ENCODE results near the gene DSTYK. TPM values are rescaled to one million over a fixed set of nuclear protein-coding genes. Genes with fewer than 3 reads are reported as not detected.

DSTYK gene
- total RNA-seq, 1 donor from 2014 or later = 15.4 TPM

DNA sequence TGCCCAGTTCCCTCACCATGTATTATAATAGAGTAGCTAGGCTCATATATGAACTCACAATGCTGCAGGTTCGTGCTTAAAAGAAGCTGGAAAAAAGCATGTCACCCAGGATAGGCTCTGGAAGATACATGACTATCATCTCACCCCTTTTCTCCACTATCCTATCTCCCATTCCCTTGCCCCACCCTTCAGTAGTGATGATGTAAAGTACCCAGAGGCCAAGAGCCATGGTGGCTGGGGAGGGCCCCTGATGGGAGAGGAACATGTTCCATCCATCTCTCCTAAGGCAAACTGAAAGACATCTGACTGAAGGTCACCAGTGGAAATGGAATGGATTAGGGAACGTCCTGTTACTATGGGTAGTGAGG lies 69.4 kb downstream of the DSTYK start:
- TF ChIP-seq EZH2 (IDR thresholded peaks at IDR 0.05; ENCODE audit: insufficient read depth, low read length) = no peak
- TF ChIP-seq, protein P1, sequence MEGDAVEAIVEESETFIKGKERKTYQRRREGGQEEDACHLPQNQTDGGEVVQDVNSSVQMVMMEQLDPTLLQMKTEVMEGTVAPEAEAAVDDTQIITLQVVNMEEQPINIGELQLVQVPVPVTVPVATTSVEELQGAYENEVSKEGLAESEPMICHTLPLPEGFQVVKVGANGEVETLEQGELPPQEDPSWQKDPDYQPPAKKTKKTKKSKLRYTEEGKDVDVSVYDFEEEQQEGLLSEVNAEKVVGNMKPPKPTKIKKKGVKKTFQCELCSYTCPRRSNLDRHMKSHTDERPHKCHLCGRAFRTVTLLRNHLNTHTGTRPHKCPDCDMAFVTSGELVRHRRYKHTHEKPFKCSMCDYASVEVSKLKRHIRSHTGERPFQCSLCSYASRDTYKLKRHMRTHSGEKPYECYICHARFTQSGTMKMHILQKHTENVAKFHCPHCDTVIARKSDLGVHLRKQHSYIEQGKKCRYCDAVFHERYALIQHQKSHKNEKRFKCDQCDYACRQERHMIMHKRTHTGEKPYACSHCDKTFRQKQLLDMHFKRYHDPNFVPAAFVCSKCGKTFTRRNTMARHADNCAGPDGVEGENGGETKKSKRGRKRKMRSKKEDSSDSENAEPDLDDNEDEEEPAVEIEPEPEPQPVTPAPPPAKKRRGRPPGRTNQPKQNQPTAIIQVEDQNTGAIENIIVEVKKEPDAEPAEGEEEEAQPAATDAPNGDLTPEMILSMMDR (IDR thresholded peaks at IDR 0.05; ENCODE audit: insufficient read depth, low read depth, low read length) = no peak
- FAIRE-seq (no peak), DNase-seq (ENCODE audit: low read depth) (no peak)
- peaks cover 24% of the 10 kb centered on the region for H3K4me1 ChIP-seq (ENCODE audit: insufficient read depth, low read length)
- no peaks in the 10 kb centered on the region for H3K36me3 ChIP-seq (ENCODE audit: insufficient read depth, low read length)
- H3K27me3 ChIP-seq (ENCODE audit: insufficient read depth, low read length) = no peaks in the 10 kb centered on the region
- no peaks in the 10 kb centered on the region for H3K9me3 ChIP-seq (ENCODE audit: insufficient read depth, low read depth, low read length)
- peaks cover 33% of the 10 kb centered on the region for H3K4me1 Mint-ChIP-seq (ENCODE audit: low read depth, unreplicated experiment)
- H3K79me2 ChIP-seq (ENCODE audit: insufficient read depth, low read length) = no peaks in the 10 kb centered on the region
- H3K9me3 Mint-ChIP-seq (ENCODE audit: unreplicated experiment) = peaks cover 2% of the 10 kb centered on the region
- no peak overlapping the region for H3K4me3 ChIP-seq (ENCODE audit: insufficient read depth, low read depth, low read length)
- H3K27ac ChIP-seq (ENCODE audit: low read depth, low read length) = no peak overlapping the region
- H3K27ac Mint-ChIP-seq (ENCODE audit: unreplicated experiment) = no peak overlapping the region
- no peaks in the 10 kb centered on the region for H4K20me1 ChIP-seq (ENCODE audit: insufficient read depth, low read length)
- no peaks in the 10 kb centered on the region for H3K36me3 Mint-ChIP-seq (ENCODE audit: low read depth, unreplicated experiment)
- no peaks in the 10 kb centered on the region for H3K27me3 Mint-ChIP-seq (ENCODE audit: low read depth, unreplicated experiment)
- H3K4me3 Mint-ChIP-seq (ENCODE audit: unreplicated experiment) = no peak overlapping the region
- H2AFZ ChIP-seq (ENCODE audit: low read depth, low read length) = peak overlapping the region; percentile 37
- peak overlapping the region; percentile 67 for H3K4me2 ChIP-seq (ENCODE audit: low read length)
- peak overlapping the region; percentile 47 for H3K9ac ChIP-seq (ENCODE audit: low read length)

DNA sequence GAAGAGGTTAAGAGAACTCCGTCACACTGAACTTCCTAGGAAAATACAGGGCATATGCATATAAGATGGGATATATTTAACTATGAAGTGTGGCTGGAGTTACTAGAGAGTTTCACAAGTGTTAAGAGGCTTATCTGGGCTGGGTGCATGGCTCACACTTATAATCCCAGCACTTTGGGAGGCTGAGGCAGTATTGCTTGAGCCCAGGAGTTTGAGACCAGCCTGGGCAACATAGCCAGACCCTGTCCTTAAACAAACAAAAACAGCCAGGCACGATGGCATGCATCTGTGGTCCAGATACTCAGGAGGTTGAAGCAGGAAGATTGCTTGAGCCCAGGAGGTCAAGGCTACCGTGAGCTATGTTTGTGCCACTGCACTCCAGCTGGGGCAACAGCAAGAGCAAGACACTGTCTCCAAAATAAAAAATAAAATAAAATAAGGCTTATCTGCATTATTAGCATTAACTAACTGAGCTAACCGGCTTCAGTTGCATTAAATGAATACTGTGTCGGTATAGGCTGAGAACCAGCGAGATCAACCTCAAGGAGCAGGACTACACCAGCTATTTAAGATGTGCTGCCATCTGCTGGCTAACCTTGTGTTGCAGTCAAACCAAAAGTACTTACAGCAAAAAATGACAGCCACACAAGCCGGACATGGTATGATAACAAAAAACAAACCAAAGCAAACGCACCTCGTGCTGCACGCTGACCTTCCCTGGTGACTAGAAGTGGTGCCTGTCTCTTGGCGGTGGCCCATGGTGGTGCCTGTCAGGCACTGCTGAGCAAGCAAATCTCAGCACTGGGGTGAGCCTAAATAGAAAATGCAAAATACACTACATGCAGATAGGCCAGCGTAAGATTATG lies 70.0 kb downstream of the DSTYK start:
- no peaks in the 10 kb centered on the region for H3K79me2 ChIP-seq (ENCODE audit: insufficient read depth, low read length)
- no peaks in the 10 kb centered on the region for H4K20me1 ChIP-seq (ENCODE audit: insufficient read depth, low read length)
- no peak for TF ChIP-seq EZH2 (IDR thresholded peaks at IDR 0.05; ENCODE audit: insufficient read depth, low read length)
- TF ChIP-seq, protein P1 (IDR thresholded peaks at IDR 0.05; ENCODE audit: insufficient read depth, low read depth, low read length) = peak; percentile 87
- Mint-ChIP-seq H3K27me3 (ENCODE audit: low read depth, unreplicated experiment) (no peaks in the 10 kb centered on the region), H3K4me1 (ENCODE audit: low read depth, unreplicated experiment) (peaks cover 29% of the 10 kb centered on the region), H3K4me3 (ENCODE audit: unreplicated experiment) (no peak overlapping the region), H3K36me3 (ENCODE audit: low read depth, unreplicated experiment) (no peaks in the 10 kb centered on the region), H3K9me3 (ENCODE audit: unreplicated experiment) (peaks cover 2% of the 10 kb centered on the region), H3K27ac (ENCODE audit: unreplicated experiment) (no peak overlapping the region)
- no peaks in the 10 kb centered on the region for H3K36me3 ChIP-seq (ENCODE audit: insufficient read depth, low read length)
- DNase-seq (ENCODE audit: low read depth) (peak; percentile 58), FAIRE-seq (peak; percentile 52)
- no peak overlapping the region for H3K4me3 ChIP-seq (ENCODE audit: insufficient read depth, low read depth, low read length)
- H2AFZ ChIP-seq (ENCODE audit: low read depth, low read length) = peak overlapping the region; percentile 37
- H3K9me3 ChIP-seq (ENCODE audit: insufficient read depth, low read depth, low read length) = no peaks in the 10 kb centered on the region
- no peaks in the 10 kb centered on the region for H3K27me3 ChIP-seq (ENCODE audit: insufficient read depth, low read length)
- H3K4me1 ChIP-seq (ENCODE audit: insufficient read depth, low read length) = peaks cover 19% of the 10 kb centered on the region
- no peak overlapping the region for H3K27ac ChIP-seq (ENCODE audit: low read depth, low read length)
- H3K9ac ChIP-seq (ENCODE audit: low read length) = peak overlapping the region; percentile 47
- peak overlapping the region; percentile 67 for H3K4me2 ChIP-seq (ENCODE audit: low read length)

DNA sequence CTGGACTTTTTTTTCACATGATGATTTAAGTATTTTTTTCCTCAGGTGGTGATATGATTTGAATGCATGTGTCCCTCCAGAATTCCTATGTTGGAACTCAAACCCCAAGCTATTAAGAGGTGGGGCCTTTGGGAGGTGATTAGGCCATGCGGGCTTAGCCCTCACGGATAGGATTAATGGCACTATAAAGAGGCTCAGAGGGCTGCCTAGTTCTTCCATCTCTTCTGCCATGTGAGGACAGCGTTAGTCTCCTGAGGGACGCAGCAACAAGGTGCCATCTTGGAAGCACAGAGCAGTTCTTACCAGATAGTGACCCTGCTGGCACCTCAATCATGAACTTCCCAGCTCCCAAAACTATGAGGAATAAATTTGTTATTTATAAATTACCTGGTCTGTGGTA lies 71.4 kb downstream of the DSTYK start:
- Mint-ChIP-seq H3K4me3 (ENCODE audit: unreplicated experiment) (no peak overlapping the region), H3K27me3 (ENCODE audit: low read depth, unreplicated experiment) (no peaks in the 10 kb centered on the region), H3K27ac (ENCODE audit: unreplicated experiment) (no peak overlapping the region), H3K9me3 (ENCODE audit: unreplicated experiment) (peaks cover 2% of the 10 kb centered on the region), H3K4me1 (ENCODE audit: low read depth, unreplicated experiment) (peaks cover 18% of the 10 kb centered on the region), H3K36me3 (ENCODE audit: low read depth, unreplicated experiment) (no peaks in the 10 kb centered on the region)
- no peak for TF ChIP-seq EZH2 (IDR thresholded peaks at IDR 0.05; ENCODE audit: insufficient read depth, low read length)
- TF ChIP-seq, protein P1 (IDR thresholded peaks at IDR 0.05; ENCODE audit: insufficient read depth, low read depth, low read length) = no peak
- Histone ChIP-seq H3K27me3 (ENCODE audit: insufficient read depth, low read length) (no peaks in the 10 kb centered on the region), H3K27ac (ENCODE audit: low read depth, low read length) (no peak overlapping the region), H3K79me2 (ENCODE audit: insufficient read depth, low read length) (no peaks in the 10 kb centered on the region), H3K4me1 (ENCODE audit: insufficient read depth, low read length) (peaks cover 13% of the 10 kb centered on the region), H3K9me3 (ENCODE audit: insufficient read depth, low read depth, low read length) (no peaks in the 10 kb centered on the region), H3K4me3 (ENCODE audit: insufficient read depth, low read depth, low read length) (no peak overlapping the region), H3K4me2 (ENCODE audit: low read length) (no peak overlapping the region), H4K20me1 (ENCODE audit: insufficient read depth, low read length) (no peaks in the 10 kb centered on the region), H3K36me3 (ENCODE audit: insufficient read depth, low read length) (no peaks in the 10 kb centered on the region), H3K9ac (ENCODE audit: low read length) (no peak overlapping the region), H2AFZ (ENCODE audit: low read depth, low read length) (no peak overlapping the region)
- DNase-seq (ENCODE audit: low read depth) = no peak
- no peak for FAIRE-seq

All from astrocyte (in vitro differentiated cells and primary cell).